GM19193 (cell line): ENCODE data around the gene PIK3CA.

Experiments
- POLR2A ChIP-seq: IDR thresholded peaks from 4 replicates; pipeline ENCODE4 v1.6.1; 2011; ENCODE audit not compliant: insufficient read depth, insufficient read length; ENCODE audit errors: extremely low read depth

The PIK3CA gene

GRCh38 chr3:179179979-179180759 lies 32.0 kb downstream of the PIK3CA start:
- no peak for TF ChIP-seq POLR2A

DNA sequence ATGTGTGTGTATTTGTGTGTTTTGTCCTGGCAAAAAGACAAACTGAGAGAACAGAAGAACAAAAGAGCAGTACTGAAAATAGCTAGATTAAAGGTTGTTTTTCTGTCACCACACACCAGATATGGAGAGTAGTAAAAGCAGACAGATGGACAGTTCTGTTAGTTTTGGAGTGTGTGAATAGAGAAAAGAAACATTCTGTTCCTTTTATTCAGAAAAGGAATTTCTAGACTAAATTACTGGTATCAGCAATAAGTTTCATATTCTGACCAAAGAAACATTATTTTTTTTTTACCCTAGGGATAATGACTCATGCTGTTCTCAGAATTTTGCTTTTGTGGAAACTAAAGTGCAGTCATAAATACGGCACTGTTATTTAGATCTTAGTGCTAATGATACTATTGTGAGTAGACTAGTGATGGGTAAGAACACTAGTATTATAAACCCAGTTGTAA lies 32.9 kb downstream of the PIK3CA start:
- no peak for TF ChIP-seq POLR2A

GRCh38 chr3:179181993-179182551 lies 33.9 kb downstream of the PIK3CA start:
- TF ChIP-seq POLR2A: no peak

- no peak for TF ChIP-seq POLR2A
These were observed 34.7 kb downstream of the PIK3CA start for GRCh38 chr3:179182902-179183301.

DNA sequence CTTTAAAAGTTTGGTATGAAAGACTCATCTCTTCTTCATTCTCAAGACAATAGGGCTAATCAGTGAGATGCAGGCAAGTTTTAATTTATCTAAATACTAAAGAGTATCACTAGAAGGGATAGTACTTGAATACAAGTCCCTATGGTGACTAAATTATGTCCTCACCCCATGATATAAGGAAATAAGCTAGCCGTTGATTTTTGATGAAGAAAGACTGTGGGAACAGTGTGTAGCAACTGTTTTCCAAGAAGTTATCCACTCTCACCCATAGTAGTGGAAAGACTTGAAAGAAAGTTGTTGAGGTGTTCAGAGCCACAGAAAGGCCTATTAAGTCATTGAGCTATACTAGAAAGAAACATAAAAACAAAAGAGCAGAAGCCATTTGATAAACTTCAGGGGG lies 36.7 kb downstream of the PIK3CA start:
- no peak for TF ChIP-seq POLR2A

DNA sequence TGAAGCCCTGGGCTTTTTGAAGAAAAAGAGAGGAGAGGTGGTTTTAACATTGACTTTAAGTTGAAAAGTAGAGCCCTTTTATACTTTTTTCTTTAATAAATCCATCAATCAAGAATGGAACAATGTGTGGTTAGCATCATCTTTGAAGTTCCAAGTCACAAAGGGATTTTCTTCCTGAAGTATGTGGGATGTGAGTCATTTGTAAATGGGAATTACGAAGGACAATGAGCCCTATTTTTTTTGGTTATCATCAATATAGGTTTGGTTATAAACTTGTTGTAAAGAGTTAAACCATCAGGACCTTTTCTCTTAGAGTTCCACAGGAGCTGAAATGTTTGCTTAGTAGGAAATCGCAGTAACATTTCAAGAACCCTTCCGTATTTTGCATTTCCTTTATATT lies 38.3 kb downstream of the PIK3CA start:
- no peak for TF ChIP-seq POLR2A

- no peak for TF ChIP-seq POLR2A
These were observed 41.6 kb downstream of the PIK3CA start for GRCh38 chr3:179189759-179190158.

- no peak for TF ChIP-seq POLR2A
These were observed 42.4 kb downstream of the PIK3CA start for GRCh38 chr3:179190581-179190980.

- no peak for TF ChIP-seq POLR2A
These were observed 44.4 kb downstream of the PIK3CA start for GRCh38 chr3:179192542-179192941.

DNA sequence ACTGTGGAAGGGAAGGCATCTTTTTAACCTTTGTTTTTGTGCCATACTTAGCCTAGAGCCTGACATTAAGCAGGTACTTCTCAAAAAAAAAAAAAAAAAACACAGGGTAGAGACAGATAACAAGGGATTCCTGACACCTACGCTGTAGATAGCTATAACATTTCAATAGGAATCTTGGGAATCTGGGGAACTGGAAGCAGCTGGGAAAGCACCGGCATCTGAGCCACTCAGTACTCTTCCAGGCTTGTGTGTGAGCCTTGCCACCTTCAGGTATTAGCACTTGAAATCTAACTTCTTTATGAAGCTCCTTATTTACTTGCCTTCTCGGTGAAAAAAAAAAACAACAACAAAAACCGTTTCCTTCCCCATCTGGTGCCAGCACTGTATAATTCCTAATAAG lies 46.8 kb downstream of the PIK3CA start:
- no peak for TF ChIP-seq POLR2A

GRCh38 chr3:179196098-179196497 lies 47.9 kb downstream of the PIK3CA start:
- no peak for TF ChIP-seq POLR2A

GRCh38 chr3:179196700-179197099 lies 48.5 kb downstream of the PIK3CA start:
- no peak for TF ChIP-seq POLR2A

- TF ChIP-seq POLR2A: no peak
These were observed 52.6 kb downstream of the PIK3CA start for GRCh38 chr3:179200790-179201189.

DNA sequence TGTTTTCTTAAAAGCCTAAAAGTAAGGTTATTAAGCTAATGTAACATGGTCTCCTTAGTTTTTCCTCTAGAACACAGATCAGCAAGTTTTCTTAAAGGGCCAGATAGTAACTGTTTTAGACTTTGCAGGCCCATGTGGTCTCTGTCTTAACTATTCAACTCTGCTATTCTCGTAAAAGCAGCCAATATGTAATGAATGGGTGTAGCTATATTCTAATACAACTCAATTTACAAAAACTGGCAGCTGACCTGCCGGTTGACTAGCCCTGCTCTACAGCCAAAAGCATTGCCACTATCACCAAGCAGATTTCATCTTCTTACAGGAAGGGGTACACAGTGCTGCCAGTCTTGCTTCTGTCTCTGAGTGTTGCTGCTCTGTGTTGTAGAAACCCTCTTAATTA lies 75.4 kb downstream of the PIK3CA start:
- no peak for TF ChIP-seq POLR2A

GRCh38 chr3:179224584-179224983 lies 76.4 kb downstream of the PIK3CA start:
- no peak for TF ChIP-seq POLR2A

DNA sequence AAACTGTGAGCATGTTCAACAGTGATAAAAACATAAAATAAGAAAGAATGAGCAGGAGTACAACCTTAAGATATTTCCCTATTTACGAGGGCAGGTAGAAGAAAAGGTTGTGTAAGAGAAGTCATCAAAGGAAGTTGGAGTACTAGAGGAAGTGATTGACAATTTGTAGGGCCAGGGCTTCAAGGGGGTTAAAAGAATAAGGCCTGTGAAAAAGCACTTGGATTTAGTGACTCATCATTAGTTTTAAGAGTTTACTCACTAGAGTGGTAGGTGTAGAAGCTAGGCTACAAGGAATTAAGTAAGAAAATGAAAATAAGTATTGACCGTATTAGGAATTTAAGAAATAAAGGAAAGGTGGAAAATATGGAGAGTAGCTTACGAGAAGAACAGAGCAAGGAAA lies 79.2 kb downstream of the PIK3CA start:
- TF ChIP-seq POLR2A: no peak
